Measurements from ENCODE around the gene CA10.

The CA10 gene

DNA sequence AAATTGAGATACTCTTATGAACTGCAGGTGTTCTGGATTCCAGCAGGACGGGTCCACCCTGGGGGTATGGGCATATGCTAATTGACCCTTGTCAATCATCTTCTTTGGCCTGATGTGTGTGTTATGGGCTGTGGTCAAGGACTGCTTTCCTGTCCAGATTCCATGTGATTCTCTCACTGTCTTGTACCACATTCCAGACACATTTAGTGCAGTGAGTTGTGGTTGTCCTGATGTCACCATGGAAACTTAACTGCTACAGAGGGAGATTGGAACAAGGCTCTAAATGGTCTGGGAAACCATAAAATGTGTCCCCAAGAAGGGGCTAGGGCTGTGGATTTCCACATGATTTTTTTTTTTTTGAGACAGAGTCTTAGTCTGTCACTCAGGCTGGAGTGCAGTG lies 530.7 kb downstream of the CA10 start:
- in situ Hi-C loops (cut with MboI; ENCODE audit: low sequenced_read_pairs, unreplicated experiment) = no loop called here
- no peak for TF ChIP-seq CTCF (IDR thresholded peaks at IDR 0.05; ENCODE audit: borderline replicate concordance, control extremely low read depth, extremely low read depth, insufficient read depth, missing control alignments)
- no peak for DNase-seq (ENCODE audit: low spot score)

- in situ Hi-C loops (cut with MboI; ENCODE audit: low sequenced_read_pairs, unreplicated experiment) = no loop called here
- DNase-seq (ENCODE audit: low spot score) = no peak
- TF ChIP-seq CTCF (IDR thresholded peaks at IDR 0.05; ENCODE audit: borderline replicate concordance, control extremely low read depth, extremely low read depth, insufficient read depth, missing control alignments) = no peak
Measured at GRCh38 chr17:51618476-51618875, 540.0 kb downstream of the CA10 start.

DNA sequence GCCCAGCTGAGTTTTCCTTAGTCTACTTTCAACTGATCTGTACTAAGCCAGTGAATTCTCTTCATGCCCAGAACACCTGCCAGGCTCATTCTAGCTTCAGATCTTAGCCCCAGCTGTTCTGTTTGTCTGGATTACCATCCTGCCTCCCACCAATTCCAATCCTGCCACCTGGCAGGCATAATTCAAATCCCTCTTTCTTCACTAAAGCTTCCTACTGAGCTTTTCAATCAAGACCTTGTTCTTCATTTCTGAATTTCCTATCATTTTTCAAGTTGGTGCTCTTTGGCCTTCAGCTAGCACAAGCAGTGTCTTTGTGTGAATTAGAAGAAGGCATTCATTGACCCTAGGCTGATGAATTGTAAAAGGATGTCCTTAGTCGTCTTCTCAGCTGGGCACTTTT lies 540.5 kb downstream of the CA10 start:
- in situ Hi-C loops (cut with MboI; ENCODE audit: low sequenced_read_pairs, unreplicated experiment) = no loop called here
- TF ChIP-seq CTCF (IDR thresholded peaks at IDR 0.05; ENCODE audit: borderline replicate concordance, control extremely low read depth, extremely low read depth, insufficient read depth, missing control alignments) = no peak
- DNase-seq (ENCODE audit: low spot score) = no peak

- no peak for DNase-seq (ENCODE audit: low spot score)
Measured at GRCh38 chr17:51613255-51613654, 545.3 kb downstream of the CA10 start.

DNA sequence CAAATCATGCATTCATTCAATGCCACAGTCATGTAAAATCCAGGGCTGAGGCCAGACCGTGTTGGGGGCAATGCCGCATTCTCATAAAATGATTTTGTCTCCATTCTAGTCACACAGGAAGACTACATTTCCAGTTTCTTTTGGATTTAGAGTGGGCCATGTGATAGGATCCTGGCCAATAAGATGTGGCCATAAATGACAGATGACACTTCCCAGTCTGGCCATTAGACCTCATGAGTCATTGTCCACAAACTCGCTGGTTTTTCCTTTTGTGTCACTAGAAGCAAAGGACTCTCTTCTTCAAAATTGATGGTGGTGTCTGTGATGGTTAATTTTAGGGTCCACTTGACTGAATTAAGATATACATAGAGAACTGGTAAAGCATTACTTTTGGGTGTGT lies 545.8 kb downstream of the CA10 start:
- DNase-seq (ENCODE audit: low spot score) = peak; percentile 6
- no peak for TF ChIP-seq CTCF (IDR thresholded peaks at IDR 0.05; ENCODE audit: borderline replicate concordance, control extremely low read depth, extremely low read depth, insufficient read depth, missing control alignments)
- in situ Hi-C loops (cut with MboI; ENCODE audit: low sequenced_read_pairs, unreplicated experiment) = no loop called here

More at GRCh38 chr17:51613255-51613654, 545.3 kb downstream of the CA10 start:
- in situ Hi-C loops (cut with MboI; ENCODE audit: low sequenced_read_pairs, unreplicated experiment) = no loop called here
- no peak for TF ChIP-seq CTCF (IDR thresholded peaks at IDR 0.05; ENCODE audit: borderline replicate concordance, control extremely low read depth, extremely low read depth, insufficient read depth, missing control alignments)

GRCh38 chr17:51611585-51611984 lies 546.9 kb downstream of the CA10 start:
- no peak for TF ChIP-seq CTCF (IDR thresholded peaks at IDR 0.05; ENCODE audit: borderline replicate concordance, control extremely low read depth, extremely low read depth, insufficient read depth, missing control alignments)
- in situ Hi-C loops (cut with MboI; ENCODE audit: low sequenced_read_pairs, unreplicated experiment) = no loop called here
- no peak for DNase-seq (ENCODE audit: low spot score)

GRCh38 chr17:51610834-51611233 lies 547.7 kb downstream of the CA10 start:
- in situ Hi-C loops (cut with MboI; ENCODE audit: low sequenced_read_pairs, unreplicated experiment) = no loop called here
- TF ChIP-seq CTCF (IDR thresholded peaks at IDR 0.05; ENCODE audit: borderline replicate concordance, control extremely low read depth, extremely low read depth, insufficient read depth, missing control alignments) = no peak
- DNase-seq (ENCODE audit: low spot score) = no peak
